Neural crest cell (in vitro differentiated cells): ENCODE measurements around the gene MYB. TPM values are rescaled to one million over a fixed set of nuclear protein-coding genes. Genes with fewer than 3 reads are reported as not detected.

Source experiments
- DNase-seq: peaks from one replicate; pipeline ENCODE4 v3.0.0; 2021; ENCODE audit warnings: low read depth, mixed read lengths, low spot score
- H3K27ac Mint-ChIP-seq: one replicate; pipeline ENCODE4 v1.8.0; 2021; ENCODE audit warnings: mild to moderate bottlenecking, mixed read lengths; ENCODE audit not compliant: unreplicated experiment
- H3K27me3 Mint-ChIP-seq: 2 replicates; pipeline ENCODE4 v1.8.0; 2021; ENCODE audit warnings: low read depth, mild to moderate bottlenecking, mixed read lengths
- H3K36me3 Mint-ChIP-seq: 2 replicates; pipeline ENCODE4 v1.8.0; 2021; ENCODE audit warnings: low read depth, mild to moderate bottlenecking, mixed read lengths
- H3K4me1 Mint-ChIP-seq: 2 replicates; pipeline ENCODE4 v1.8.0; 2021; ENCODE audit warnings: mixed read lengths
- H3K4me3 Mint-ChIP-seq: one replicate; pipeline ENCODE4 v1.8.0; 2021; ENCODE audit warnings: mild to moderate bottlenecking, mixed read lengths
- H3K9me3 Mint-ChIP-seq: 2 replicates; pipeline ENCODE4 v1.8.0; 2021; ENCODE audit warnings: mixed read lengths
- total RNA-seq: library from RNA; stranded (reverse); gene quantifications from 2 replicates; pipeline ENCODE4 v1.2.1, GENCODE V29; 2021
- TF ChIP-seq, protein P1 (sequence below): fragments of 200-600 bp; sonication (generic); conservative IDR thresholded peaks from 2 replicates; pipeline ENCODE4 v1.5.0; 2021; ENCODE audit warnings: antibody characterized with exemption, mild to moderate bottlenecking

The MYB gene
- total RNA-seq, 1 donor from 2014 or later = 6.8 TPM

DNA sequence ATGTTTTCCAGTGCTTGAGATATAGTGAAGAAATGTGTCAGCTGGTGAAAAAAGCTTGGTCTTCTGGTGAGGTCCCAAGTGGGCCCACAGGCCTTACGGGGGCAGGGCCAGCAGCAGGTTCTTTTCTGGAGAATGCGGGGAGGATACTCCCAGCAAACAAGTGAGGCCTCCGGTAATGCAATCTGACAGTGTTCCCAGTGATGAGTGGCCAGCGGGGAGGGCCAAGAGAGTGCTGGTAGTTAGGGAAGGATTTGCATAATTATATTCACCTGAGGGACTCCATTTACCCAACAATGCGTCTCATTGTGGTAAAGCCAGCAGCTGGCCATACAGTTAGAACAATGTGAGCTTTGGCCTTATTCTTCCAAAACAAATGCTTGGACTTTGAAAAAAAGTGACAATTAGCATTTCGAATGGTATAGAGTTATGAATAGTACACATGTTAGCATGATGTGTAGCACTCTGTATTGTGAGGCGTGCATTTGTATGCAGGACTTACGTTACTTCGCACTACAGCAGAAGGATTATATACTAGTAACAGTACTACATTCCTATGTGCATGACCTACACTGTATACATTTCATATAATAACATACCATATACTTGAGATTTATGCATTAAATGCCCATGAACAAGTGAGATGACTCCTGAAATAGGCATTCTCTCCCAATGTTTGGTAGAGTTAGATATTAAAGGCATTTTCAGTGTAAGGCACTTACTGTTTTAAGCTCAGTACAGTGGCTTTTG lies 69.8 kb downstream of the MYB start:
- peaks cover 24% of the 10 kb centered on the region for H3K4me1 Mint-ChIP-seq
- peak overlapping the region; percentile 40 for H3K27ac Mint-ChIP-seq
- H3K27me3 Mint-ChIP-seq = no peaks in the 10 kb centered on the region
- no peak for DNase-seq
- H3K9me3 Mint-ChIP-seq = peaks cover 3% of the 10 kb centered on the region
- no peak overlapping the region for H3K4me3 Mint-ChIP-seq
- no peaks in the 10 kb centered on the region for H3K36me3 Mint-ChIP-seq
- TF ChIP-seq, protein P1, sequence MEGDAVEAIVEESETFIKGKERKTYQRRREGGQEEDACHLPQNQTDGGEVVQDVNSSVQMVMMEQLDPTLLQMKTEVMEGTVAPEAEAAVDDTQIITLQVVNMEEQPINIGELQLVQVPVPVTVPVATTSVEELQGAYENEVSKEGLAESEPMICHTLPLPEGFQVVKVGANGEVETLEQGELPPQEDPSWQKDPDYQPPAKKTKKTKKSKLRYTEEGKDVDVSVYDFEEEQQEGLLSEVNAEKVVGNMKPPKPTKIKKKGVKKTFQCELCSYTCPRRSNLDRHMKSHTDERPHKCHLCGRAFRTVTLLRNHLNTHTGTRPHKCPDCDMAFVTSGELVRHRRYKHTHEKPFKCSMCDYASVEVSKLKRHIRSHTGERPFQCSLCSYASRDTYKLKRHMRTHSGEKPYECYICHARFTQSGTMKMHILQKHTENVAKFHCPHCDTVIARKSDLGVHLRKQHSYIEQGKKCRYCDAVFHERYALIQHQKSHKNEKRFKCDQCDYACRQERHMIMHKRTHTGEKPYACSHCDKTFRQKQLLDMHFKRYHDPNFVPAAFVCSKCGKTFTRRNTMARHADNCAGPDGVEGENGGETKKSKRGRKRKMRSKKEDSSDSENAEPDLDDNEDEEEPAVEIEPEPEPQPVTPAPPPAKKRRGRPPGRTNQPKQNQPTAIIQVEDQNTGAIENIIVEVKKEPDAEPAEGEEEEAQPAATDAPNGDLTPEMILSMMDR = no peak

DNA sequence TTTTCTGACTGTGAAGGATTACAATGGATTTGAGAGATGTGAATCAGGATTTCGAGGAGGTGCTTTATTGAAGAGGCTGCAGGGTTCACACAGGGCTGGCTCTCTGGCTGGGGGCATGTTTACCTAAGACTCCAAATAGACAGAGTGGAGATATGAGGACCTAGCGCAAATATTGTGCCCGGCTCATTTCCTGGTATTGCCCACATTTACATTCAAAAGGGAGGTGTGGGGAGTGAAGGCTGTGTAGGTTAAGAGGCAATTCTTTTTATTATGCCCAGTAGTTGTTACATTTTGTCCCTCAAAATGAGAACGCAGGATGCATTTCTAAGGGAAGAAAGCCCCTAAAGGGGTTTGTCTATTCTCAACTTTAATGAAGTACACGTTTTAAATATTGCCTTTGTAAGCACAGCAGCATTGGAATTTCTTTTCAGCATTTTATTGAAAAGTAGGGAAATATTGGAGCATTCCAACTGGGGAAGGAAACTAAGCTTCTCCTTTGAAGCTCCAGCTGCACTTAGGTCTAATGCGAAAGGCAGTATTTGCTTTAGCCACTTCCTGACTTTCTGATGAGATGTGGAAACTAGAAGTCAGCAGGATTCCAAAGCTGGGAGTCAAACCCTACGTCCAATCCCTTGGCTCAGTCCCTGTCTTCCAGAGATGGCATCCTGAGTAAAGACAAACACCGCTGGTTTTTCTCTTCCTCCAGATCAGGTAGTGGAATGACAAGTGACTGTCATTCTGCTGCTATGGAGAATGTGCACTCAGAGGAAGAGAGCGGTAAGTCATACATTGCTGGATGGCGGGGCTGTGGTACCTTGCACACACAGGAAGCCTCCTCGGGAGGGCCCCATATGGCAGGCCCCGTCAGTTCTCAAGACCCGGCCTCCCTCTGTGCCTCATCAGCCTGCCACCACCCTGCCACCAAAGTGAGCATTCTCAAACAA lies 70.7 kb downstream of the MYB start:
- peaks cover 24% of the 10 kb centered on the region for H3K4me1 Mint-ChIP-seq
- H3K27me3 Mint-ChIP-seq = no peaks in the 10 kb centered on the region
- peaks cover 3% of the 10 kb centered on the region for H3K9me3 Mint-ChIP-seq
- H3K4me3 Mint-ChIP-seq = no peak overlapping the region
- DNase-seq = no peak
- H3K27ac Mint-ChIP-seq = peak overlapping the region; percentile 40
- TF ChIP-seq, protein P1 = no peak
- no peaks in the 10 kb centered on the region for H3K36me3 Mint-ChIP-seq

DNA sequence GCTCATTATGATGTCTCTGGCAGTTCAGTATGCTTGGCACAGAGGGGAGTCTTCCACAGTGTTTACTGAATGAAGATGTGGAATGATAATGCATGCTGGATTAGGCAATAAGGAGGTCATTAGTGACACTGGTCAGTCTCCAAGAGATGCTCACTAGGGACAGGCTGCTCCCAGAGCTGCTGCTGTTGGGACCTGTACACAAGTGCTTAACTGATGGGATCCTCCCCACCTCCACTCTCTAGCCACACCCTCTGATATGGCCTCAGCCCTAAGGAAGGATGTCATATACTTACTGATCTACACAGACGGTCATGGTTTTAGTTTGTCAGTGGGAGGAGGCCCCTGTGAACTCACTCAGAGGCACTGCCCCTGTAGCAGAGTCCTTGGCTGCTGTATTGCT lies 73.4 kb downstream of the MYB start:
- H3K4me1 Mint-ChIP-seq = peaks cover 19% of the 10 kb centered on the region
- TF ChIP-seq, protein P1 = no peak
- H3K9me3 Mint-ChIP-seq = peaks cover 3% of the 10 kb centered on the region
- no peaks in the 10 kb centered on the region for H3K36me3 Mint-ChIP-seq
- DNase-seq = no peak
- H3K4me3 Mint-ChIP-seq = no peak overlapping the region
- no peak overlapping the region for H3K27ac Mint-ChIP-seq
- no peaks in the 10 kb centered on the region for H3K27me3 Mint-ChIP-seq

DNA sequence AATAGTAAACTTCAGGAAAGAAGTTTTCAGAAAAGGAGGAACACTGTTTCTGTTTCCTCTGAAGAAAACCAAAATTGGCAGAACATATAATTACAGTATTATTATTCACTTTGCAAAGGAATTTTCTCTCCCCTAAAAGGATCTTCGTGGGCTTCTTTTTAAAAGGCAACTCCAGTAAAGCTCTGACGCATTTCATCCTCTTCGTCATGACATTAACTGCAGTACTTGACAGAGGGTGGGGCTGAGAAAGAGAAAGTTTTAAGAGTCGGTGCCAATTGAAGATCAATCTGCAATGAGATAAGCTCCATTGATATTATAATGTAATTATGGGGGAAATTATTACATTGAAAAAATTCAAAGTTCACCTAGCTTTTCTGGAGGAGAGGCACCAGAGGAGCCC lies 75.8 kb downstream of the MYB start:
- H3K4me1 Mint-ChIP-seq = no peaks in the 10 kb centered on the region
- H3K9me3 Mint-ChIP-seq = peaks cover 3% of the 10 kb centered on the region
- H3K4me3 Mint-ChIP-seq = no peak overlapping the region
- no peak overlapping the region for H3K27ac Mint-ChIP-seq
- H3K27me3 Mint-ChIP-seq = no peaks in the 10 kb centered on the region
- DNase-seq = no peak
- TF ChIP-seq, protein P1 = no peak
- H3K36me3 Mint-ChIP-seq = no peaks in the 10 kb centered on the region

DNA sequence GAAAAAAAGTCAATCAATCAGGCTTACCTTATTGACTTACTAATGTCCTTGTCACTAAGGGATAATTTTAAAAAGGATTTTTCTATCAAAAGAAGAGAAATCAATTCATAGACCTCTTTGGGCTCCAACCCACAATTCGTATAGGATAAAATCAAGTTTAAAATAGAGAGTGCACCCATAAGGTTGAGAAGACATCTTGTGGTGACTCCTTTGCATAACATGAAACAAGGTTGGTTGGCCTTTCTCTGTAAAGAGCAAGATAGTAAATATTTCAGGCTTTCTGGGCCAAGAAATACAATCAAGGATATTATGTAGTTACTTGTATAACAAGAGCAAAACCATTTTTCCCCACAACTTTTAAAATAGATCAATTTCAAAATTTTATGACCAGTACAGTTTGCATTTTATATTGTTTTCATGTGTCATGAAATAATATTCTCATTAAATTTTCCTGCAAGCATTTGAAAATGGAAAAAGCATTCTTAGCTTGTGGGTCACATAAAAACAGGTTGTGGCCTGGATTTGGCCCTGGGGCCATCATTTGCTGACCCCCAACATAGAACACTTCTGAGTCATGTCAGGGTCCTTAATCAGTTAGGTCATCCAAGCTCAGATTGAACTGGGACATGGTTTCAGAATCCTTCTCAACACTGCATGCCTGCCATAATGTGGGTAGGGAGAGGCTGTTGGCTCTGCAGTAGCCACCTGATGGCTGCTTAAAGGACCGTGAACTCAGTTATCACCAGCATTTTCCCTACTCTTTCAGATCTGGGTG lies 76.7 kb downstream of the MYB start:
- DNase-seq = no peak
- H3K9me3 Mint-ChIP-seq = peaks cover 3% of the 10 kb centered on the region
- H3K36me3 Mint-ChIP-seq = no peaks in the 10 kb centered on the region
- H3K4me3 Mint-ChIP-seq = no peak overlapping the region
- no peak overlapping the region for H3K27ac Mint-ChIP-seq
- H3K27me3 Mint-ChIP-seq = no peaks in the 10 kb centered on the region
- H3K4me1 Mint-ChIP-seq = no peaks in the 10 kb centered on the region
- TF ChIP-seq, protein P1 = no peak
